Adrenal gland (tissue), 5 donors: Measurements from ENCODE around the gene SLC25A22.

Source experiments
- POLR2A ChIP-seq, 2 donors: fragments of 450-650 bp; IDR thresholded peaks; one replicate each; pipeline ENCODE4 v1.6.1; 2017; ENCODE audit warnings: antibody characterized with exemption in 2 of 2, mild to moderate bottlenecking in 2 of 2, moderate library complexity in 1 of 2
- TF ChIP-seq, protein P1 (sequence below), 6 experiments: fragments of 450-650 bp in 4 of 6; fragments of 200-600 bp in 2 of 6; sonication (generic) in 1 of 6; IDR thresholded peaks; 1 replicate in 5 of 6; 2 replicates in 1 of 6; pipeline versions ENCODE4 v1.5.1 to v1.8.0; 2016 to 2021; ENCODE audit warnings: antibody characterized with exemption in 6 of 6, mild to moderate bottlenecking in 2 of 6, moderate library complexity in 1 of 6
- donor health status: DM: no; HTN: no; CAD: no.

DNA sequence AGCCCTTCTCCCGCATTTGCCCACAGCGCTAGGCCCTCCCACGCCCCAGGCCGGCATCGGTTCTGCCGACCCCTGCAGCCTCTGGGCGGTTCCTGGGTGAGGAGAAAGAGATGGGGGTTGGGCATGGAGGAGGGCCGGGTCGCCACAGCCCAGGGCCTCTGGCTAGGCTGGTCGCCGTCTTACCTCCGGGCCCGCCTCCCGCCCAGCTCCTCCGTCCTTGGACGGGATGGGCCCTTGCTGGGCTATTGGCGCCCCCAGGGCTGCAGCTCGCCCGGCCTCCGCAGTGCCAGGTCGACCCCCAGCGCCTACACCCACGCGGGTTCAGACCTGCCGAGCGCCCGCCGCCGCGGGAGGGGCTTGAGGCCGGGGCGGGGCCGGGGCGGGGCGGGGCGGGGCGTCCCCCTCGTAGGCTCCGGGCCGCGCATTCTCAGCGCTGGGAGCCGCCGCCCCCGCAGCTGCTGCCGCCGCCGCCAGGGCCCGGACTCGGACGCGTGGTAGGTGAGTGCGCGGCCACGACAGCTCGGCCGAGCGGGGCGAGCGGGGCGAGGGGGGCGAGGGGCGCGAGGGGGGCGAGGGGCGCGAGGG, 34.5 kb upstream of the SLC25A22 start, which contains the start of gene CD151:
- TF ChIP-seq, protein P1, sequence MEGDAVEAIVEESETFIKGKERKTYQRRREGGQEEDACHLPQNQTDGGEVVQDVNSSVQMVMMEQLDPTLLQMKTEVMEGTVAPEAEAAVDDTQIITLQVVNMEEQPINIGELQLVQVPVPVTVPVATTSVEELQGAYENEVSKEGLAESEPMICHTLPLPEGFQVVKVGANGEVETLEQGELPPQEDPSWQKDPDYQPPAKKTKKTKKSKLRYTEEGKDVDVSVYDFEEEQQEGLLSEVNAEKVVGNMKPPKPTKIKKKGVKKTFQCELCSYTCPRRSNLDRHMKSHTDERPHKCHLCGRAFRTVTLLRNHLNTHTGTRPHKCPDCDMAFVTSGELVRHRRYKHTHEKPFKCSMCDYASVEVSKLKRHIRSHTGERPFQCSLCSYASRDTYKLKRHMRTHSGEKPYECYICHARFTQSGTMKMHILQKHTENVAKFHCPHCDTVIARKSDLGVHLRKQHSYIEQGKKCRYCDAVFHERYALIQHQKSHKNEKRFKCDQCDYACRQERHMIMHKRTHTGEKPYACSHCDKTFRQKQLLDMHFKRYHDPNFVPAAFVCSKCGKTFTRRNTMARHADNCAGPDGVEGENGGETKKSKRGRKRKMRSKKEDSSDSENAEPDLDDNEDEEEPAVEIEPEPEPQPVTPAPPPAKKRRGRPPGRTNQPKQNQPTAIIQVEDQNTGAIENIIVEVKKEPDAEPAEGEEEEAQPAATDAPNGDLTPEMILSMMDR (IDR thresholded peaks at IDR 0.05): peak in 2 of 6 experiments; percentile 13 to 19
- peak in 1 of 2 donors; percentile 24 for TF ChIP-seq POLR2A (IDR thresholded peaks at IDR 0.05)
